ENCODE results near the gene PLCD4.

- TF ChIP-seq POLR2A (IDR thresholded peaks at IDR 0.05) (no peak), CTCF (IDR thresholded peaks at IDR 0.05) (no peak)
Observed at GRCh38 chr2:218643751-218644310, 36.1 kb downstream of the PLCD4 start.
